Thyroid gland (tissue), 4 donors: ENCODE measurements around the gene CRISPLD2.
A peak's percentile ranks its signal among the peaks of the same experiment; 100 is the strongest.

Source experiments
- CTCF ChIP-seq, 6 experiments: fragments of 200-600 bp in 3 of 6; fragments of 450-650 bp in 3 of 6; sonication (generic) in 3 of 6; IDR thresholded peaks; one replicate each; pipeline ENCODE4 v1.5.1; 2016 to 2019; ENCODE audit warnings: antibody characterized with exemption in 6 of 6, mild to moderate bottlenecking in 2 of 6, inconsistent platforms in 1 of 6, moderate library complexity in 1 of 6
- POLR2A ChIP-seq, 2 donors: fragments of 450-650 bp; IDR thresholded peaks; one replicate each; pipeline ENCODE4 v1.6.1; 2017; ENCODE audit warnings: antibody characterized with exemption in 2 of 2, mild to moderate bottlenecking in 2 of 2, moderate library complexity in 1 of 2

GRCh38 chr16:84819644-84820304 lies at the start of gene CRISPLD2:
- TF ChIP-seq CTCF (IDR thresholded peaks at IDR 0.05) (peak in 1 of 6 experiments; percentile 18), POLR2A (IDR thresholded peaks at IDR 0.05) (peak in 1 of 2 donors; percentile 96)
